Kidney epithelial cell (primary cell): Measurements from ENCODE around the gene IDI1. TPM values are rescaled to one million over a fixed set of nuclear protein-coding genes. Genes with fewer than 3 reads are reported as not detected.

Experiments used
- DNase-seq: peaks from one replicate; pipeline ENCODE4 v3.0.0-alpha.2; 2010; ENCODE audit warnings: low read depth
- H3K27me3 ChIP-seq: 2 replicates; pipeline ENCODE4 v1.6.0; 2011; ENCODE audit warnings: low read length; ENCODE audit not compliant: control insufficient read depth, insufficient read depth
- H3K36me3 ChIP-seq: 2 replicates; pipeline ENCODE4 v1.5.1; 2011; ENCODE audit warnings: low read length; ENCODE audit not compliant: control insufficient read depth, insufficient read depth
- H3K4me3 ChIP-seq: 2 replicates; pipeline ENCODE4 v1.5.1; 2011; ENCODE audit warnings: low read depth, mild to moderate bottlenecking, control low read depth, low read length
- CTCF ChIP-seq: IDR thresholded peaks from 2 replicates; pipeline ENCODE4 v1.5.1; 2011; ENCODE audit warnings: mild to moderate bottlenecking, moderate library complexity, low read length, control low read depth, inconsistent platforms; ENCODE audit not compliant: insufficient read depth, poor library complexity, severe bottlenecking
- total RNA-seq: library from RNA; depleted of rRNA; stranded (reverse); fragments of >200 nt; gene quantifications from 2 replicates; pipeline ENCODE4 v1.2.3, GENCODE V29; 2015

The IDI1 gene
- total RNA-seq, 1 donor from 2014 or later = 65.3 TPM

GRCh38 chr10:1093696-1094095 lies 44.8 kb upstream of the IDI1 start:
- no peak overlapping the region for H3K4me3 ChIP-seq
- TF ChIP-seq CTCF = no peak
- H3K27me3 ChIP-seq = no peaks in the 10 kb centered on the region
- DNase-seq = no peak
- H3K36me3 ChIP-seq = peaks cover 11% of the 10 kb centered on the region

- no peak for TF ChIP-seq CTCF
- peaks cover 2% of the 10 kb centered on the region for H3K36me3 ChIP-seq
- H3K4me3 ChIP-seq = no peak overlapping the region
- H3K27me3 ChIP-seq = no peaks in the 10 kb centered on the region
- DNase-seq = no peak
These were observed 41.8 kb upstream of the IDI1 start for GRCh38 chr10:1090696-1091095.

- Histone ChIP-seq H3K4me3 (no peak overlapping the region), H3K27me3 (no peaks in the 10 kb centered on the region), H3K36me3 (peaks cover 2% of the 10 kb centered on the region)
- TF ChIP-seq CTCF = no peak
- no peak for DNase-seq
These were observed 40.2 kb upstream of the IDI1 start for GRCh38 chr10:1089017-1089689.

GRCh38 chr10:1086787-1087186 lies 37.9 kb upstream of the IDI1 start:
- TF ChIP-seq CTCF = no peak
- no peak for DNase-seq
- no peak overlapping the region for H3K4me3 ChIP-seq
- no peaks in the 10 kb centered on the region for H3K36me3 ChIP-seq
- no peaks in the 10 kb centered on the region for H3K27me3 ChIP-seq

GRCh38 chr10:1085258-1085657 lies 36.3 kb upstream of the IDI1 start:
- Histone ChIP-seq H3K27me3 (no peaks in the 10 kb centered on the region), H3K4me3 (no peak overlapping the region), H3K36me3 (peaks cover under 1% of the 10 kb centered on the region)
- no peak for DNase-seq
- no peak for TF ChIP-seq CTCF

- TF ChIP-seq CTCF = no peak
- no peaks in the 10 kb centered on the region for H3K27me3 ChIP-seq
- no peak overlapping the region for H3K4me3 ChIP-seq
- no peak for DNase-seq
- peaks cover 3% of the 10 kb centered on the region for H3K36me3 ChIP-seq
These were observed 35.4 kb upstream of the IDI1 start for GRCh38 chr10:1084011-1084950.
